HG03558 (cell line): ENCODE data around the gene TOMM7.
"Not testable (repeated sequence)": the region's sequence is repeated elsewhere in the genome, so short reads cannot be mapped to it uniquely, and the experiment has no call there.

Experiments
- ATAC-seq: cut with Tn5 transposase; IDR thresholded peaks from one replicate; pipeline ENCODE4 v1.9.1; 2021; ENCODE audit warnings: moderate number of reproducible peaks; ENCODE audit not compliant: unreplicated experiment; ENCODE audit errors: extremely low read depth

The TOMM7 gene

DNA sequence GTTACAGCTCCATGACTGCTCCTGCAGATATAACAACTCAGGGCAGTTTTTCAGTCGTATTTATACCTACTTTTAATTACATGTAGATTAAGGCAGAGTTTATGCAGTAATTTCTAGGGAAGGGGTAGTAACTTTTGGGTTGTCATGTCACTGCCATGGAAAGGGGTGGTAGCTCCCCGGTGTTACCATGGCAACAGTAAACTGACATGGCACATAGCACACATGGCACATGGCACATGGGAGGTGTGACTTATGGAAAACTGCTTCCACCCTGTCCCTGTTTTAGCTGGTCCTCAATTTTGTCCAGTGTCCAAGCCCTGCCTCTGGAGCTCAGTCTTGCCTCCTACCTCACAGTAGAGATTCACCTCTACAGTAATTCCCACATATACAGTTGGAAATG lies 3.9 kb upstream of the TOMM7 start:
- ATAC-seq = no peak

DNA sequence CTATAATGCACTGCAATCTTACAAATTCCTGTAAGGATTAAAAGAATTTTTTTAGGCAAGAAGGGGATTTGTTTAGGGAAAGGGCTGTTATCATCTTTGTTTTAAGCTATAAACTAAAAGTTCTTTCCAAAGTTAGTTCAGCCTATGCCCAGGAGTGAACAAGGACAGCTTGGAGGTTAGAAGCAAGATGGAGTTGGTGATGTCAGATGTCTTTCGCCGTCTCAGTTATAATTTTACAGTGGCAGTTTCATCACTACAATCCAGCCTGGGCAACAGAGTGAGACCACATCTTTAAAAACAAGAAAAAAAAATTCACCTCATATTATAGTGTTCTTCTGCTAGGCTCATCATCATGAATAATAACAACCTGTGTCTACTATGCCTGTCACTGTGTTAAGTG lies 2.1 kb upstream of the TOMM7 start:
- no peak for ATAC-seq

DNA sequence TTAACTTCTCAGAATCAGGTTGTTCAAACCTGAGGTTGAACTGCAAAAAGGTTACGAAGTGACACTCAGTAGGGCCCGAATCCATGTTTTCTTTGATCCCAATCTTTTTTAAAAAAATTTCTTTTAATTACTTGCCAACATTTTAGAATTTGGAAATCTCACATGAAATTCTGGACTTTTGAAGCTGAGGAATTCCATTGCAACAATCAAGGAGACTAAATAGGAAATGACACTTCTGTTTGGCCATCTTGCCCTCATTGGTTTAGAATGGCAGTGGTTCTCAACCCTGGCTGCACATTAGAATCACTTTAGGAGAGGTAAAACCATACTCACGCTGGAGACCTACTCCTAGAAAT lies 471 bp upstream of the TOMM7 start:
- no peak for ATAC-seq

GRCh38 chr7:22821702-22822485 lies 755 bp downstream of the TOMM7 start:
- no peak for ATAC-seq

DNA sequence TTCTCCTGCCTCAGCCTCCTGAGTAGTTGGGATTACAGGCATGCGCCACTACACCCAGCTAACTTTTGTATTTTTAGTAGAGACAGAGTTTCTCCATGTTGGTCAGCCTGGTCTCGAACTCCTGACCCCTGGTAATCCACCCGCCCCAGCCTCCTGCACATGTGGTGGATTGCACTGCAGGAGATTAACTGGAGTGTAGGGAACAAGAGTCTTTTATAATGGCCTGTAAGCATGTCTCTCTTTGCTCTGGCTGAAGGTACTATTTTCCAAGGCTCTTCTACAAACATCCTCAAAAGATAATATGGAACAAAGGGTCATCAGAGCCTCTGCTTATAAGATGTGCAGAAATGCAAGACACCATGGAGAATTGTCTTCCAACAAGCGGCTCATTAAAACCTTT lies 3.2 kb downstream of the TOMM7 start:
- no peak for ATAC-seq

- no peak for ATAC-seq
Measured at GRCh38 chr7:22814261-22815208, 8.1 kb downstream of the TOMM7 start.

- ATAC-seq = no peak
Measured at GRCh38 chr7:22812353-22812752, 10.3 kb downstream of the TOMM7 start.

DNA sequence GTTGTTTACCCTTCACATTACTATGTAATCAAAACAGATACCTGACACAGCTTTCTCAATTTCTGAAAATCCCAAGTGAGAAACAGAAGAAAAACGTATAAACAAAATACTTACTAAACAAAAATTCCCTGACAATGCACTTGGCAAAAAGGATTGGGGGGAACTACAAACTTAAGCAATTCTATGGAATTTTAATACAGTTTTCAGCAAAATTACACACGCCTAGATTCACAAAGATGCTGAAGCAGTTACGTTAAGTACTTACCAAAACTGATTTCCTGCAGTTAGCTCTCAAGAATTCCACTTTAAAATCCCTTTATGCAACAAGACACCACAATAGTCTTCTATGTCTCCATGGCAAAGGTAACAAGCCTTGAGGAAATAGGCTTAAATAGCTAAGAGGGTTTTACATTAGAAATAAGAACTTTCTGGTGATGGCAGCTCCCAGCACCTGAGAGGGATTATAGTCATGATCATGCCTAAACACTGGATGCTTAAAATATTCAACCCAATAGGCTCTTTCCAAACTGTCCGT lies 10.8 kb downstream of the TOMM7 start:
- ATAC-seq = no peak

DNA sequence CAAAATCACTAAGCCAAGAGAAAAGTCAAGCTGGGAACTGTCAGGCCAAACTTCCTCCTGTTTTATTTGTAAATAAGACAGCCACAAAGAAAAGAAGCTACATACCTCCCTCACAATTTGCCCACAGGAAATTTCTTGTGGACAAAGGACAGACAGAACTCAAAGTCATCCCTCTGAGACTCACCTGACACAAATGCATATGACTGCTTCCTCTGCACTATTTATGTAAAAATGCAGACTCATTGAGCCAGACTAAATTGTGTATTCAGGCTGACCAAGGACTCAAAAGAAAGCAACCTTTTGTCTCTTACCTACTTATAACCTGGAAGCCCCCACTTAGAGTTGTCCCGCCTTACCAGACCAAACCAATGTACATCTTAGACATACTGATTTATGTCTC lies 11.8 kb downstream of the TOMM7 start:
- no peak for ATAC-seq

GRCh38 chr7:22809902-22810642 lies 12.6 kb downstream of the TOMM7 start:
- ATAC-seq = no peak

GRCh38 chr7:22808140-22808539 lies 14.5 kb downstream of the TOMM7 start:
- no peak for ATAC-seq

DNA sequence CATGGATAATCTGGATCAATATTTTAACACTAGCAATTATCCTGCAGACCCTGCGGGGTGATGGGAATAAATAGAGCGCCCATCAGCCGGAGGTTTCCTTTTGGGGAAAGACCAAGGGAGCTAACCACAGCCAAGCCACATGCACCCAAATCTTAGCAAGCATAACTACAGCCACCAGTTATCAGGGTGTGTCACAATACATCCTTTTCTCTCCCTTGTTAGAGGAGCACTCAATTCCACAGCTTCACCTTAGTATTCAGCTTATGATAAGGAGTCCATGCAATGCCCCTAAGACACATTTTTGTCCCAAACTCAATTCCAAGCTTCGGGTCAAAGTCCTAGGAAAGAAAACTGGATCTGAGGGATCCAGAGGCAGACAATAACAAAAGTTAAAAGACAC lies 15.9 kb downstream of the TOMM7 start:
- no peak for ATAC-seq

GRCh38 chr7:22805227-22805626 lies 17.4 kb downstream of the TOMM7 start:
- ATAC-seq = no peak

- not testable (repeated sequence) for ATAC-seq
Measured at GRCh38 chr7:22802831-22803230, 19.8 kb downstream of the TOMM7 start.

DNA sequence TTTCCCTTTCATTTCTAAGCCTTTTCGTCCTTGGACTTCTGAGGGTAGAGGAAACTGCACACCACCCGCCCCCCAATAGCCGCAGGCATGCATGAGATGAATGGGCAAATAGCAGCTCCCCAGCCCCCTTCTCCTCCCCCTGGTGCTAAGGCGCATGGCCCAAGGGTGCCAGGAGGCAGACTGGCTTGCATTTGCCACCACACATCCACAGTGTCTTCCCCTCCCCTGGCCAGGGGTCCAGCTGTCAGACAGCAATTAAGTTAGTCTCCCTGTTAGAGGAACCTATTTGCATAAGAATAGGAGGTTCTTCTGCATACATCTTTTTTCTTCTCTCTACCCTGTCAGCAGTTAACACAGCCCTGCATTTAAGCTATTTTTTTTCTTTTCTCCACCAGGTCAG lies 20.2 kb downstream of the TOMM7 start:
- no peak for ATAC-seq

GRCh38 chr7:22801912-22802311 lies 20.7 kb downstream of the TOMM7 start:
- no peak for ATAC-seq

DNA sequence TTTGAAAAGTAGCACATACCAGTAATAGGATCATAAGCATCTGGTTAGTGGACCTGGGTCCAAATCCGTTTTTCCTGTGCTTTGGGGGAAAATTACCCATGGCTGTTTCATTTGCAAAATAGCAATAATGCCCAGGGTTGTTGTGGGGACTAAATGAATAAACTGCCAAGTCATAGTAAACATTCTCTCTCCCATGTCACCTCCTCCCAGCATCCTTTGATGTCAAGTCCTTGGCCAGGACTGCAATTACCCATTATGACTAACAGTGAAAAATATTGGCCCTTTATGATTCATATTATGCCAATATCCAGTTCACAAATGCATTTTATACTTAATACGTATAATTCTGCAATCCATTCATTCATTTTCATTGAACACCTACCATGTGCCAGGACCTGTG lies 23.0 kb downstream of the TOMM7 start:
- no peak for ATAC-seq

- no peak for ATAC-seq
Measured at GRCh38 chr7:22793593-22794462, 28.8 kb downstream of the TOMM7 start.
